PC-3 (cell line): ENCODE data around the gene LAMA3.

Experiments
- CTCF ChIP-seq: fragments of 300-600 bp; sonication (generic); conservative IDR thresholded peaks from 2 replicates; pipeline ENCODE4 v1.5.1; 2017; ENCODE audit warnings: antibody characterized with exemption, low read depth, mild to moderate bottlenecking, low read length
- EZH2 ChIP-seq: fragments of 300-600 bp; sonication (generic); IDR thresholded peaks from one replicate; pipeline ENCODE4 v1.6.1; 2017; ENCODE audit warnings: antibody characterized with exemption, mild to moderate bottlenecking, low read length; ENCODE audit not compliant: unreplicated experiment
- EZH2phosphoT487 ChIP-seq: fragments of 300-600 bp; sonication (generic); IDR thresholded peaks from 2 replicates; pipeline ENCODE4 v1.6.1; 2018; ENCODE audit warnings: mild to moderate bottlenecking, antibody characterized with exemption, low read length, borderline replicate concordance

GRCh38 chr18:23870676-23871380 is 181.6 kb downstream of the LAMA3 start:
- no peak for TF ChIP-seq CTCF
- TF ChIP-seq EZH2phosphoT487 = no peak
- no peak for TF ChIP-seq EZH2
